ENCODE measurements around the gene LRP2BP. TPM values are rescaled to one million over a fixed set of nuclear protein-coding genes. Genes with fewer than 3 reads are reported as not detected.

Gene LRP2BP
- total and polyA plus RNA-seq, 2 of the 13 experiments (the other 11 are each of a cell fraction or from before 2014, with no cell fraction given) = 0.22 to 0.29 TPM

GRCh38 chr4:185421366-185422124 is 25.8 kb upstream of the LRP2BP start:
- DNase-seq (ENCODE audit: low spot score) = no peak
- CTCF ChIA-PET (ENCODE audit: low intra/inter-chr PET ratio, low total read pairs) = no interaction called here
- no peak for FAIRE-seq
- WGBS (ENCODE audit: low lambda C conversion rate) = 88% methylated on average over 2 of the region's 2 CpGs
- TF ChIP-seq RFXAP (CRISPR knock-in tag; IDR thresholded peaks at IDR 0.05; ENCODE audit: borderline replicate concordance) = no peak
- ATAC-seq = no peak
- Histone ChIP-seq H3K4me3 (replicated peaks in 1 of 3; ENCODE audit: insufficient read depth in 1 of 3, low read depth in 2 of 3, low read length in 3 of 3) (no peak overlapping the region), H3K4me2 (ENCODE audit: low read depth, low read length) (no peak overlapping the region), H2AFZ (ENCODE audit: low read length) (no peak overlapping the region), H3K4me1 (ENCODE audit: insufficient read depth, low read length) (peaks cover 23% of the 10 kb centered on the region), H3K36me3 (replicated peaks in 1 of 2; ENCODE audit: control insufficient read depth in 1 of 2, insufficient read depth in 2 of 2, low read length in 2 of 2) (peaks cover 4 to 16% of the 10 kb centered on the region in 2 experiments; a peak in 4 of 5 replicates), H3K9ac (ENCODE audit: insufficient read depth, low read depth, low read length) (no peak overlapping the region), H4K20me1 (ENCODE audit: insufficient read depth, low read length) (no peaks in the 10 kb centered on the region), H3K27me3 (ENCODE audit: control insufficient read depth in 1 of 2, insufficient read depth in 2 of 2, low read length in 2 of 2) (no peaks in the 10 kb centered on the region; a peak in 2 of 5 replicates), H3K9me3 (ENCODE audit: low read length) (no peaks in the 10 kb centered on the region), H3K79me2 (ENCODE audit: insufficient read depth, low read length) (peaks cover 18% of the 10 kb centered on the region), H3K27ac (ENCODE audit: extremely low read length, insufficient read depth, low read length) (no peak overlapping the region)
- POLR2A ChIA-PET = no interaction called here
- intact Hi-C loops (cut with micrococcal nuclease; ENCODE audit: unreplicated experiment) (no loop called here), in situ Hi-C loops (cut with HindIII; ENCODE audit: extremely low pct_ligation_motif_present, low pct_unique_long_range_greater_than_20kb) (no loop called here)
- no TSS peak for BruUV-seq (replicated peaks)

- no peak for DNase-seq (ENCODE audit: low spot score)
- no peak for ATAC-seq
- Histone ChIP-seq H3K36me3 (replicated peaks in 1 of 2; ENCODE audit: control insufficient read depth in 1 of 2, insufficient read depth in 2 of 2, low read length in 2 of 2) (peaks cover 7 to 32% of the 10 kb centered on the region in 2 experiments), H3K4me3 (replicated peaks in 1 of 3; ENCODE audit: insufficient read depth in 1 of 3, low read depth in 2 of 3, low read length in 3 of 3) (no peak overlapping the region), H3K9me3 (ENCODE audit: low read length) (no peaks in the 10 kb centered on the region), H3K27me3 (ENCODE audit: control insufficient read depth in 1 of 2, insufficient read depth in 2 of 2, low read length in 2 of 2) (no peaks in the 10 kb centered on the region; a peak in 1 of 5 replicates), H2AFZ (ENCODE audit: low read length) (no peak overlapping the region), H3K9ac (ENCODE audit: insufficient read depth, low read depth, low read length) (no peak overlapping the region), H3K4me1 (ENCODE audit: insufficient read depth, low read length) (no peaks in the 10 kb centered on the region), H3K27ac (ENCODE audit: extremely low read length, insufficient read depth, low read length) (no peak overlapping the region), H3K79me2 (ENCODE audit: insufficient read depth, low read length) (no peaks in the 10 kb centered on the region), H4K20me1 (ENCODE audit: insufficient read depth, low read length) (no peaks in the 10 kb centered on the region), H3K4me2 (ENCODE audit: low read depth, low read length) (no peak overlapping the region)
- intact Hi-C loops (cut with micrococcal nuclease; ENCODE audit: unreplicated experiment) = no loop called here
- ChIA-PET CTCF (ENCODE audit: low intra/inter-chr PET ratio, low total read pairs) (no interaction called here), POLR2A (no interaction called here)
- BruUV-seq (replicated peaks) = no TSS peak
- FAIRE-seq = no peak
- in situ Hi-C loops (cut with HindIII; ENCODE audit: extremely low pct_ligation_motif_present, low pct_unique_long_range_greater_than_20kb) = no loop called here
- TF ChIP-seq TEF (CRISPR knock-in tag; IDR thresholded peaks at IDR 0.05) = no peak
- TF ChIP-seq RBM39 (IDR thresholded peaks at IDR 0.05; ENCODE audit: low read depth, low read length, poor library complexity, severe bottlenecking) = no peak
- TF ChIP-seq HOXA9 (CRISPR knock-in tag; IDR thresholded peaks at IDR 0.05; ENCODE audit: borderline replicate concordance) = no peak
- TF ChIP-seq ATM (IDR thresholded peaks at IDR 0.05; ENCODE audit: borderline replicate concordance) = no peak
- TF ChIP-seq NFIC (IDR thresholded peaks at IDR 0.05; ENCODE audit: low read length) = no peak
- no peak for TF ChIP-seq ZNF207 (IDR thresholded peaks at IDR 0.05; ENCODE audit: borderline replicate concordance)
- TF ChIP-seq ZNF407 (CRISPR knock-in tag; IDR thresholded peaks at IDR 0.05; ENCODE audit: not compliant biosample characterization) = no peak
- no peak for TF ChIP-seq POLR2AphosphoS5 (IDR thresholded peaks at IDR 0.05; ENCODE audit: low read depth, low read length)
These were observed 21.2 kb upstream of the LRP2BP start for GRCh38 chr4:185416955-185417354.

Measured in HepG2 (cell line).